HG02870 (cell line): ENCODE results near the gene TMUB1.

ENCODE experiments used
- ATAC-seq: cut with Tn5 transposase; IDR thresholded peaks from one replicate; pipeline ENCODE4 v1.9.1; 2021; ENCODE audit warnings: mild to moderate bottlenecking, moderate library complexity; ENCODE audit not compliant: unreplicated experiment

Gene TMUB1

DNA sequence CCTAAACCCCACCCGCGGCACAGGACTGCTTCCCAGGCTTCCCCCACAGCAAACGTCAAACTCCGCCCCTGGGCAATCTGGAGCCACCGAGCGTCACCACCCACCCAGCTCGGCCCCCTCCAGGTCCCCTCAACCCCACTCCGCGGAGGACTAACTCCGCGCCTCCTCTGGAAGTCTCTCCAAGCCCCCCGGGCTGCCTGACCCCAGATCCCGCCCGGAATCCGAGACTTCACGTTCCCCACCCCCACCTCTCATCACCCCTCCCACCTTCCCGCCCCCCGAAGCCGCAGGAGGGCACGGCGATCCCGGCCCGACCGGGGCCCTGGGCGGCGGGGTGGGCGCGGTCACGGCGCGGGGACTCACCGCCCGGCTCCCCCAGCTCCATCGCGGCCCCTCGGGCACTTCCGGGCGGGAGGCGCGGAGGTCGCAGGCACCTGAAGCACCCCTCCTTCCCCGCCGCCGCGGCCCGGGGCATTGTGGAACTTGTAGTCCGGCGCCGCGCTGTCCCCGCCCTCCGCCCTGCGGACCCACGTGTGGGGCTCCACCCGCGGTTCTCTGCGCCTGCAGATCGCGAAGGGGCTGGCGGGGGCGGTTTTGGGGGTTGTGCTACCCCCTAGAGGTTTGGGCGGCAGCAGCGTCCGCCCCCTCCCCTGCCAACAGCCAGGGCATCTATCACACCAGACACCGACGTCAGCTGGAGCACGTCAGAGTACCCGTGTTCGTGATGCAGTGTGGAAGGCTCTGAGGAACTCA lies at the start of gene TMUB1:
Gene TMUB1 (minus strand): TSS at position 423 of the 753 bp plus-strand sequence. CDS start 930 bp downstream, outside the sequence.
- peak; percentile 42 for ATAC-seq

GRCh38 chr7:151132461-151133205 lies 49.3 kb upstream of the TMUB1 start:
- no peak for ATAC-seq

GRCh38 chr7:151131592-151132293 lies 48.5 kb upstream of the TMUB1 start:
- ATAC-seq = no peak

DNA sequence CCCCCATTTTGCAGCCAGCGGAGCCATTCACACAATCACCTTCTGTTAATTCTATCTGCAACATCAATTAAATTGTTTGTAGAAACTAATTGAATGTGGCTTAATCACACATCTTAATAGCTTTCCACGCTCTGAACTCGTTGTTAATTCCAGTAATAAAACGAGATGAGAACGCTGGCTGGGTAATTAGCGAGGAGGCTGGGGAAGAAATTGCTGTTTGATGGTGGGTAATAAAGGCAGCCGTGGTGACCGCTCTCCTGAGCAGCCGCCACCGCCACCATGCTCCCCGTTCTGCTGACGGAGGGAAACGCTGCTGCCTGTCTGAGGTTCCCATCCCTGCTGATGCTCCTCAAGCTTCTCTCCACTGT lies 47.9 kb upstream of the TMUB1 start:
- ATAC-seq = no peak

- no peak for ATAC-seq
Measured at GRCh38 chr7:151130741-151131157, 47.5 kb upstream of the TMUB1 start.

- ATAC-seq = no peak
Measured at GRCh38 chr7:151129960-151130591, 46.8 kb upstream of the TMUB1 start.

- ATAC-seq = no peak
Measured at GRCh38 chr7:151129117-151129959, 46.0 kb upstream of the TMUB1 start.

GRCh38 chr7:151128716-151129115 lies 45.4 kb upstream of the TMUB1 start:
- ATAC-seq = no peak

- ATAC-seq = no peak
Measured at GRCh38 chr7:151128144-151128543, 44.9 kb upstream of the TMUB1 start.

GRCh38 chr7:151126491-151127137 lies 43.3 kb upstream of the TMUB1 start:
- ATAC-seq = no peak

DNA sequence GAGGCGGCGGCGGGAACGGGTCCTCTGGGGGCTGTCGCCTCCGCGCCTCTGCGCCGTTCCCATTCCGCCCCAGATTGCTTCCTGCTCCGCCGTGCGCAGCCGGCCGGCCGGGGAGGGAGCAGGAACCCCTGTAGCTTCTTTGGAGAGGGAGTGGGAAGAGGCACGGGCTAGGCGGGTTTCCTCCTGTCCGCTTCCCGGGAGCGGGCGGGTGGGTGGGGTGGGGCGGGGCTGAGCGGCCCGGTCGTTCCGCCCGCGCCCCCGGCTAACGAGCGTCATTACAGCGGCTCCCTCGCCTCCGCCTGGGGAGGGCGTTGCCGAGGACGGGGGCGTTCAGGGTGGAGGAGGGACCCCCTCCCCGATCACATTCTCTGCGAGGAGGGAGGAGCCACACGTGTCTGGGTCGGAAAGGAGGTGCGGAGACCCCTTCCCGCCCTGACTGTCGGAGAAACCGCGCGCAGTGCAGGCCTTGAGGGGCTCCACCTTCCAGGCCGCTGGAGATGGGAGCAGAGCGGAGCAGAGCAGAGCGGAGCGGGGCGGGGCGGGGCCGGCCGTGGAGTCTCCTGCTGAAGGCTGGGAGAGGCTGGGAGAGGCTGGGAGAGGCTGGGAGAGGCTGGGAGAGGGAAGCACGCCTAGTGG lies 42.7 kb upstream of the TMUB1 start:
- ATAC-seq = no peak

- ATAC-seq = no peak
Measured at GRCh38 chr7:151125470-151125845, 42.2 kb upstream of the TMUB1 start.

- ATAC-seq = no peak
Measured at GRCh38 chr7:151124899-151125399, 41.7 kb upstream of the TMUB1 start.

DNA sequence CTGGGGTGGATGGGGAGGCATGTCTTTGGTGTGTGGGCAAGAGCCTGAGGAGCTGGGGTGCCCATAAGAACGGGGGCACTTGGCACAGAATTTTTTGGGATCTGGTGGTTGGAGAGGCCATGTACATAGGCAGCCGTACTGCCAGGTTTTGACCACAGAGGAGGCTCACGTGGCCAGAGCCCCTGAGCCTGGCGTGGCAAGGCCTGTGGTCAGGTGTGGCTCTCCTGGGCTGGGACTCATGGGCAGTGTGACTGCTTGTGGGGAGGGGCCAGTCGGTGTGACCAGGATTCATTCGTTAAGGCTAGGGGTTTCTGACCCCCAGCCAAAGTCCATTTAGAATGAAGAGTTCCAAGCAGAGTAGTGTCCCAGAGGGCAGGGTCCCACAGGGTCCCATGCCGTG lies 41.2 kb upstream of the TMUB1 start:
- ATAC-seq = no peak

- peak; percentile 83 for ATAC-seq
Measured at GRCh38 chr7:151123822-151124464, 40.6 kb upstream of the TMUB1 start.

DNA sequence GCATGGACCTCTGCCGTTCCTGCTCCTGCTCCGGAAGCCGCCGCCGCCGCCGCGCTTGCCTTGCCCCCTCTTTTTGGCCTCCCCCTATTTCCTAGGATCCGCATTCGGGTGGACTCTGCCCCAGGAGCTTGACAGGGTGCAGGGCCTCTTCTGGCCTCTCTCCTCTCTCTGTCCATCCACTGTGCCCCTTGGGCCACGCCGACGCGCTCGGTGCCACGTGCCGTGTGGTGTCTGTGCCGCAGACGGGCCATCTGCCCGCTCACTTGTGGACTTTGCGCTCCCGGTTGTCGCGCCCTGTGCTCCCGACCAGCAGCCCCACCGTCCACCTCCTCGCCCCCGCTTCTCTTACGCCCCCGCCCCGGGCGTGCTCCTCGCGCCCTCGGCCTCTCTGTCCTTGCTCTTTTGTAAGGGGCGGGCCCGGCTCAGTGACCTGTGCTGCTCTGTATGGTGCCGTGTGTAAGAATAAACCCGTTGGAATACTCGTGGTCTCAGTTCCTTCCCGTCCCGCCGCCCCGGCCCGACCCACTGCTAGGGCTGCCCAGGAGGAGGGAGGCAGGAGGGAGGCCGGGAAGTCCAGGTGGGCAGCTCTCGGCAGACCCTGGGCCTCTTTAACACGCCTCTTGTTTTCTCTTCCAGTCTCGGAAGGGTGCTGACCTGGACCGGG lies 40.0 kb upstream of the TMUB1 start:
- no peak for ATAC-seq

DNA sequence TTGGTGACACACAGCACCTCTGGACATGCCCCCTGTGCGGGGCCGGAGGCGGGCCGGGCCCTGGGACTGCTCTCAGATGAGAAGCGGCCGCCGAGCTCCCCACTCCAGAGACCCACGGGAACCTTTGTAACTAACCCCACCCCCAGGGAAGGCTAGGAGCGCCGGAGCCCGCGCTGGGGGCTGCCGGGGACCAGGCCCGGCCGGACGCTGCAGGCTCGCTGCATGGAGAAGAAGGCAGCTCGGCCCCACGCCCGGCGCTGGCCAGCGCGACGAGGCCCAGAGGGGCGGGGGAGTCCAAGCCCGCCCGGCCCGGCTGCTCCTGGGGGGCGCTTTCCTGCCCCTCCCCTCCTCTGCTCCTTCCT lies 39.5 kb upstream of the TMUB1 start:
- no peak for ATAC-seq

- no peak for ATAC-seq
Measured at GRCh38 chr7:151122276-151122675, 39.0 kb upstream of the TMUB1 start.
